NCI-H446 (cell line): ENCODE data around the gene COL27A1.

Experiments used
- DNase-seq, 2 experiments: peaks; one replicate each; lab custom pipeline; 2025; lab: John Stamatoyannopoulos, UW

The COL27A1 gene

DNA sequence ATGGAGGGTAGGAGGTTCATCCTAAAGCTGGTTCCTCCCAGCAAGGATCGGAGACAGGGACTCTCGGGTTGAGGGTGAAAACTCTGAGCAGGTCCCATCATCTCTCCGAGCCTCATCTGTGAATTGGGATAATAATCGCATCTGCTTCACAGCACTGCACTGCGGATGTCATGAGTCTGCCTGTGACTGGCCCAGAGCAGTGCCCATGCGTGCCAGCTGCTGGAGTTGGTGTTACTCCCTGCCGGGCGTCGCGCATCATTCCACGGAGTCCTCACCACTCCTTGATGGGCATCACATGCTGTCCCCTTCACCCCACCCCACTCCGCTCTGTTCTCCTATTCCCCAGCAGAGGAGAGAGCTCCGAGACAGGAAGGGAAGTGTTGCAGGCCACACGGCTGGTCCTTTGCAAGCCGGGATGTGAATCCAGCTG, 132.4 kb downstream of the COL27A1 start:
- DNase-seq: no peak

DNA sequence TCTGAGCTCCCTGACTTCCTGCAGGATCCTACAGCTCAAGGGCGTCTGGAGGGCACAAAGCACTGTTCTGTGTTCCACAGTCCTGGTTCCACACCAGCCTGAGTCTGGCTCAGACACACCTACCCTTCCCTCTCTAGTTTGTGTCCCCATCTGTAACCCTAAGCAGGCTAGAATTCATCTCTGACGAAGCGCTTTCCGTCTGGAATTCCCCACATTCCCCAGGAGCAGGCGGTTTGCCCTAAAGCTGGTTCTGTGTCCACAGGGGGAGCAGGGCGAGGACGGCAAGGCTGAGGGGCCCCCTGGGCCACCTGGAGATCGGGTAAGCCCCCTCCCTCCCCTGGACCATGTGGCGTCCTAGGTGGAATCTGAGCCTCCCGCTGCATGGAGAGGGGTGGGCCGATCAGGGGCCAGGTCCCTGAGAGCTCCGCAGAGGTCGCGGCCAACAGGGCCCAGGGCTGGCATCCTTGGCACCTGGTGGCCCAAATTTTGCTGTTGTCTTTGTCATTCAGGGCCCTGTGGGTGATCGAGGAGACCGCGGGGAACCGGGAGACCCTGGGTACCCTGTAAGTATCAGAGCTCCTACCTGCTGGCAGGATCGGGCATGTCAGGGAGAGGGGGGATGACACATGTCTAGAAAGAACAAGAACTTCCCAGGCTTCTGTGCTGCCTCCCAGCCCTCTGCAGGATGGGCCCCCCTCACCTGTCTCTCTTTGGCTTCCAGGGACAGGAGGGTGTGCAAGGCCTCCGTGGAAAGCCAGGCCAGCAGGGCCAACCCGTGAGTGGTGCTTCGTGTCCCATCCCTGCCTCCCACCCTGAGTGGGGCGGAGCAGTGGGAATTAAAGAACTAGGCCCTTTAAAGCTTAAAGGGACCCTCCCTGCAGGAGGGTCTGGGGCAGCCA, 133.1 kb downstream of the COL27A1 start:
- DNase-seq: no peak

DNA sequence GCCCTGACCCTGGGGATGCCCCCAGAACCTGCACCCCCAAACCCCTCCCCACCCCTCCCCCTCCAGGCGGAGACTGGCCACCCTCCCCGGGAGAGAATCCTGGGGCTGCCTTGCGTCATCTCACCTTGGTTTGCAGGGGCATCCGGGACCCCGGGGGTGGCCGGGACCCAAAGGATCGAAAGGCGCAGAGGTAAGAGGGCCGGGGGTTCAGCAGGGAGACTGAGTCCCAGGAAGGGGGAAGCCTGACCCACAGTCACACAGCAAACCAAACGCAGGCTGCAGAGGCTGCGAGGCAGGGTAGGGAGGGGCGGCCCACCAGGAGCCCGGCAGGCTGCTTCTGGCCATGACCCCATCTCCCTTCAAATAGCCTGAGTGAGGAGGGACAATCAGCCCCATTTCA, 133.8 kb downstream of the COL27A1 start:
- DNase-seq: no peak

DNA sequence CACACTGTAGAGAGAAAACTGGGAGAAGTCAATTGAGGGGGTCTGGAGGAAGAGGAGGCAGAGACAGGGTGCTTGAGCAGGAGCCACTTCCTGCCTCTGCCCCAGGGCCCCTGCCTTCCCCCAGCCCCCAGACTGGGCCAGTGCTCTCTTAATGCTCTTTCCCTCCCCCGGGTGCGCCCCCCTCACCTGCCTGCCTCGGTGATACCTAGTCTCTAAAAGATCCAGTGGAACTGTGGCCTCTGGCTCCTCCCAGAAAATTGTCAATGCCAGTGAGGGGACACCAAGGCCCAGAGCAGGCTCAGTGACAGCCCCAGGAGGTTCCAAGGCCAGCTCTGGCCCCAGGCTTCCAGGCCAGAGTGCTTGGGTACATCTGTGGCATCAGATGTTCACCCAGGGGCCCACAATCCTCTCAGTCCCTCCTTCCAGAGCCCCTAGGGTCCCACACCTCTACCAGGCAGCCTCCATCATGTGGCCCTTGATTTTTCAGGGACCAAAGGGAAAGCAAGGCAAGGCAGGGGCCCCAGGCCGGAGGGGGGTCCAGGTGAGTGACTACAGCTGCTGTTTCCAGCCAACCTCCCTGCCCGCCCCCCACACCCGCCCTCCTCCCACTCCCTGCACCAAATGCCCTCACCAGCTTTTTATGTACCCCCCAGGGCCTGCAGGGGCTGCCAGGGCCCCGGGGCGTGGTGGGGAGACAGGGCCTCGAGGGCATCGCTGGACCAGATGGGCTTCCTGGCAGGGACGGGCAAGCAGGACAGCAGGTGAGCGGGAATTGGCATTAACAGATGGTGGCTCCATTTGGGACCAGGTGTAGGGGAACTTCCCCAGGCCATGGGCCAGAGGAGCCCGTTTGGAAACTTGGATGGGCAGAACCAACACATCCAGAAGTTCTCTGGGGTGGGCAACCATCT, 134.5 kb downstream of the COL27A1 start:
- DNase-seq: no peak

DNA sequence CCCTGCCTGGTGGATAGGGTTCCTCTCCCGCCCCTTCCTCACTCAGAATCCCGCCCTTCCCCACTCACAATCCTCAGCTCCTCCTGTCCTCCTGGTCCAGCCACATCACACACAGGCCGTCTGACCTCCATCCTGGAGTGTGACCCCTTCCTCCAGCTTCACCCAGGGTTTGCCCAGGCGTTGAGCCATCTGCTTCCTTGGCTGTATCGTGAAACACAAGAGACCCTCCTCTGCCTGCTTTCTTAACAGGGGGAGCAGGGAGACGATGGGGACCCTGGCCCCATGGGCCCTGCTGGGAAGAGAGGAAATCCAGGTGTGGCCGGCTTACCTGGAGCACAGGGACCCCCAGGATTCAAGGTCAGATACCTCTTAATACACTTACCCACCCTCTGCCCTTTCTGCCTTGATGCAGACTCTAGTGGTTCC, 135.2 kb downstream of the COL27A1 start:
- no peak for DNase-seq

DNA sequence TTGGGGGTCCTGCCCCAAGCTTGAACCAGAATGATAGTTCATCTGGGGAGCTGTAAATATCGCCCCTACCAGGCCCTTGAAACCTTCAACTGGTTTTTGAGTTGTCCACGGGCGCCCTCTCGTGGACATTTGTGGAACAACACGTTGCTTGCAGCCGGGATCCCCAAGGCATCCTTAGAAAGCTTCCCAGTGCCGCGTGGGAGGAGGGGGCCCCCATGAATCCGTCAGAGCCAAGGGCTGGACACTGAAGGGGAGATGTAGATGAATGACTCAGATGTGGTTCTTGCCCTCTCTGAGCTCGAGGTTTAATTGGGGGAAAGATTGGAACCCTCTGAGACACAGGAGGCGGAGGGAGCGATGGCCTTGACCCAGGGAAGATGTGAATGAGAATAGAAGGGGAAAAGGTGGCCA, 135.7 kb downstream of the COL27A1 start:
- DNase-seq: peak; percentile 10 to 44

DNA sequence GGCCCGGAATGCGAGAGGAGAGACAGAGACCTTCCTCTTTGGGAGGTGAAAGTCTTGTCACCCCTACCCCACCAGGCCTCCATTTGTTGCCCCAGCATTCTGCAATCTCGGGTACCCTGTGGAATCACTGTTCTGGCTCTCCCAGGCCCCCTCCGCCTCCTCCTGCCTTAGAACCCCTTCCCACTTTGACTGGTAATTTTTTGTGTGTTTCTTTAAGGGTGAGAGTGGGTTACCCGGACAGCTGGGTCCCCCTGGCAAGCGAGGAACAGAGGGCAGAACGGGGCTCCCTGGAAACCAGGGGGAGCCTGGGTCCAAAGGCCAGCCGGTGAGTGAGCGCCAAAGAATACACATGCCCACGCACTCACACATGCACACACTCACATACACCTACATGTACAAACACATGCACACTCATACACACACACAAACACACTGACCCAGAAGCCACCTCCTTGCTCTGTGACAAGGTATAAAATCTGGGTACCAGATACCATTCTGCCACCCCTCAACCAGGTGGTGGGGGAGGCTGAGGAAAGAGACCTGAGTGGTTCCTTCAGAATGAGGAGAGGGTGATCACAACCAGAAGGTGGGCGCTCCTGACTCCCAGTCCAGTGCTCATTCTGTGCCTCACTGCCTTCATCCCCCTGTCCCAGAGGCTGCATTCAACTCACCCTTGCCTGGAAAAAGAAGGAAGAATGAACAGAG, 136.7 kb downstream of the COL27A1 start:
- DNase-seq: no peak

DNA sequence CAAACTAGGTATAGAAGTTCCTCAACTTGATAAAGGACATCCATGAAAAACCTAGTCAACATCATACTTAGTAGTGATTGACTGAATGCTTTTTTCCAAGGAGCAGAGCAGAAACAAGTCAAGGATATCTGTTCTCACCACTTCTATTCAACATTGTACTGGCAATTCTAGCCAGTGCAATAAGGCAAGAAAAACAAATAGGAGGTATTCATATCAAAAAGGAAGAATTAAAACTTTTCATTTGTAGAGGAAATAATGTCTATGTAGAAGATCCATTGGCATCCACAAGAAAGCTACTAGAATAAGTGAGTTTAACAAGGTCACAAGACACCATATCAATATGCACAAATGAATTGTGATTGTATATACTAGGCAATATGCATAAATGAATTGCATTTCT, 139.3 kb downstream of the COL27A1 start:
- no peak for DNase-seq

DNA sequence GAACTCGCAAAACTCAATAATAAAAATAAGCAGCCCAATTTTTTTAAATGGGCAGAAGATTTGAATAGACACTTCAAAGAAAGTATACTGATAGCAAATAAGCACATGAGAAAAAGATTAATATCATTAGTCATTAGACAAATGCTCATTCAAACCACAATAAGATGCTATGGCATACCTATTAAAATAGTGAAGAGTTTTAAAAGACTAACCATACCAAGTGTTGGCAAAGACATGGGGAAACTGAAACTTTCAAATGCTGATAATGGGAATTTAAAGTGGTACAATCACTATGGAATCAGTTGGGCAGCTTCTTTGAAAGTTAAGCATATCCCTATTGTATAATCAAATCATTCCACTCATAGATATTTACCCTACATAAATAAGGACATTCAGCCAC, 141.0 kb downstream of the COL27A1 start:
- no peak for DNase-seq

DNA sequence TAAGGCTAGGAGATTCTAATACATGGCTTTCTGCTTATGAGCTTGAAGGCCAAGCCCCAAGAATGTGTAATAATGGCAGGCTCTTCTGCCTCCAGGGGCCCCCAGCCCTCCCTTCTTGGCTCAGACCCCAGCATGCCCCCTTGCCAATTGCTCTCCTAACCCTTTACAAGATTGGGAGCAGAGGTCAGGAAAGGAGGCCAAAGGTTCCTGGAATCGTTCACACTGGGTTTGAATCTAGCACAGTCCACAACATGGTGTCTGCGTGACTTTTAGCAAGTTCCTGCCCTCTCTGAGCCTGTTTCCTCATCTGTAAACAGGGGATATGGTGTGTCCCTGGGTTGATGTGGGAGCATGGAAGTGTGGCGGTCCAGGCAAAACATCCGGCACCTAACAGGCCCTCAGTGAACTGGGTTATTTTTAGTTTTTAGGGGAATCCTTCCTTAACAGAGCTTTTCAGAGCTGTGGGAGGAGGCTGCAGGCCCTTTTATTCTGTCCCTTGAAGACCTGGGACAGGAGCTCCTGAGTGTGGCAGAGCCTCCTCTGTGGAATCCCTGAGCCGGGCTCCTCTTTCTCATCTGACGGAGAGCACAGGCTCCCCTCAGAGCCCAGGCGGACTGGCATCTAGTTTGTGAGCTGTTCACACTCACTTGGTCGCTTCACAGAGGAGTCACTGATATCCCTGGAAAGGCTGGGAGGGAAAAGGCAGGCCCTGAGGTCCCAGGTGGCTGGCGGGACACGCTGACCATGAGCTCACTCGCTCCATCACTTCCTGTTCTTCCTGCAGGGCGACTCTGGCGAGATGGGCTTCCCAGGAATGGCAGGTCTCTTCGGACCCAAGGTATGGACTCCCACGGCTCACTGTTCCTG, 144.2 kb downstream of the COL27A1 start:
- DNase-seq: no peak

DNA sequence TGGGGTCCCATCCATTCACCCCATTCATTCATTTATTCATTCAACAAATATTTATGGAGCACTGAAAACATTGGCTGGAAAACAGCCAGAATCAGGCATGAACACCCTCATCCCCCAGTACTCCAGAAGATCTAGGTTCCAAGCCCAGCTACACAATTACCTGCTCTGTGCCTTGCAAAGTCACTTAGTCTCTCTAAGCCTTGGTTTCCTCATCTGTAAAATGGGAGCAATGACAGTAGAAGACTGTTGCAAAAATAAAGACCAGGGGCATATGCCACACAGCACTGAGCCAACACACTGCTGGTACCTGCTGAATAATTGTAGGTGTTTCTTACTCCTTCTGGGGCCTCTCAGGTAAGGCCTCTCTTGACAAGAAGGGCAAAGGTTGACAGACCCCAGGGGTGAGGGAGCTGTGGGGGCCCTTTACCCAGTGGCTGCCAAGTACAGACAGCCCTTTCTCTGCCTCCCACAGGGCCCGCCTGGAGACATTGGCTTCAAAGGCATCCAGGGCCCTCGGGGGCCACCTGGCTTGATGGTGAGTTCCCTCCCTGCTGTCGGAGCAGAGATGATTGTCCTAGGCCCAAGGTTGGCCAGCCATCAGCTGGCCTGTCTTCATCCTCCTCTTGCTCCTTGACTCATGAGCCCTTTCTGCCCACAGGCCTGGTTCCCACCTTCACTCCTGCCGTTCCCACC, 145.0 kb downstream of the COL27A1 start:
- DNase-seq: no peak

DNA sequence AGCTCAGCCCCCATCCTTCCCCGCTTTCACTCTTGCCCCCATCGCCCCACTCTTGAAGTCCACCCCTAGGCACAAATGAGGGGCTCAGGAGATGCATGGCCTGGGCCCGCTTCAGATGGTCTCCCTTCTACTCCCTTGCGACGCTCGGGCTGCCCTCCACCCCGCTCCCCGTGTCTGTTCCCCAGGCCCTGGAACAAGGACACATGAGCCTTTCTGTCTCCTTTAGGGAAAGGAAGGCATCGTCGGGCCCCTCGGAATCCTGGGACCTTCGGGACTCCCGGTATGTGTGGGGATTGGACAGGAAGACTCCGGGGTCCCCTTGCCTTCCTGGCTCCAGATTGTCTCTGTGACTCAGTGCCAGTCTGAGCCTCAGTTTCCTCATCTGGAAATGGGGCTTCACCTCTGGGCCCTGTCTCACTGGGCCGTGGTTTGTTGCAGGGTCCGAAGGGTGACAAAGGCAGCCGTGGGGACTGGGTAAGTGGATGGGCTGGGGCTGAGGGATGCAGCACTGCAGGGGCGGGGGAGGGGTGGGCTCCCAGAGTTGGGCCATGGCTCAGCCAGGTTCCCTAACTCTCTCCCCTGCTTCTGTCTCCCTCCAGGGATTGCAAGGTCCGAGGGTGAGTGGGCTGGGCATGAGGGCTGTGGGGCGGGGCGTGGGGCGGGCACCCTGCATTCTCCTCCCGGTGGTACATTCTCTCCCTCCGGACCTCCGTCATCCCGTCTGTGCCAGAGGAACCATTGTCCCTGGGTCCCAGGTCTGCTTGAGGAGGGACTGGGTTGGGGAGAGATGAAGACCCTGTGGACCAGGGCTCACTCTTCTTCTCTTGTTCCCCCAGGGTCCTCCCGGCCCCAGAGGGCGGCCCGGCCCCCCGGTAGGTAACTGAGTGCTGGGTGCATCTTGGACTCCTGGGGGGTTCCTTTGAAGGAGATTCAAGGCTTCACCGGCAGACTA, 145.8 kb downstream of the COL27A1 start:
- no peak for DNase-seq

DNA sequence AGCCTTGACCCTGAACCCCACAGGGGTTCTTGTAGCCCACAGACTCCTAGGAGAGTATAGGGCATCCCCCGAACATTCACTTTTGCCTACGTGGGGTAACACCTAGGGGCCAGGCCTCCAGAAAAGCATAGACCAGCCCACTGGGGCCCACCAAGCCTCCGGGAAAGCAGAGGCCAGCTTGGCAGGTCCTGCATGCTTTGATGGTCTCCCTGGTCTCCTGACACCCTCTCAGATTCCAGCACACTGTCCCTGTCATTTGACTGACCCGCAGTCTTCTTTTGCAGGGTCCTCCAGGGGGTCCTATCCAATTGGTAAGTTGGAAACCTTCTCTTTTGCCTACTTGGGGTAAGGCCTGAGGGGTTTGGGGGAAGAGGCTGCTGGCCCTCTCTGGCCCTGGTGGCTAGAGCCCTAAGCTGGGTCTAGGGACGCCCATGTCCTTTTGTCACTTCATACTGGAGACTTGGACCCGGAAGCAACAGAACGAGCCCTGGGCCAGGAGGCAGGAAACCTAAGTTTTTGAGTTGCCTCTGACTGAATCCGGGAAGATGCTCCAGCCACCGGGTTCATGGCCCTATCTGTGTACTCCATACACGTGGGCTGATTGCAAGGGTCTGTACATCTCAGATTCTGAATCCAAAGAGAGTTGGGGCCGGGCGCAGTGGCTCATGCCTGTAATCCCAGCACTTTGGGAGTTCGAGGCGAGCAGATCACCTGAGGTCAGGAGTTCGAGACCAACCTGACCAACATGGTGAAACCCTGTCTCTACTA, 146.6 kb downstream of the COL27A1 start:
- no peak for DNase-seq

DNA sequence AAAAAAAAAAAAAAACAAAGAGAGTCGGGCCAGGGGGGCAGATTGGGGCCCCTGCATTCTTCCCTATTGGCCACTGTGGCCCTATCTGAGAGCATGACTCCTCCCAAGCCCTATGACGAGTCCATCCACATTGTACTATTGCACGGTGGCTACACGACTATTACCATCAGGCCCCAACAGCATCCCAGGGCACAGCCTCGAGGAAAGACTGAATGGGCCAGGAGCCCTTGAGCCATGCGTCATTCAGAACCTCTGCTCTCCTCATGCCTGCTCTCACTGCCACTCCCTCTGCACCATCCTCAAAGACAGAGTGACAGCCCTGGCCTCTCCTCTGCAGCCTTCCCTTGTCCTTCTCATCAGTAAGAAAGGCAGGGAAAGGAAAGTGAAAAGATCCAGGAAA, 147.4 kb downstream of the COL27A1 start:
- DNase-seq: no peak

DNA sequence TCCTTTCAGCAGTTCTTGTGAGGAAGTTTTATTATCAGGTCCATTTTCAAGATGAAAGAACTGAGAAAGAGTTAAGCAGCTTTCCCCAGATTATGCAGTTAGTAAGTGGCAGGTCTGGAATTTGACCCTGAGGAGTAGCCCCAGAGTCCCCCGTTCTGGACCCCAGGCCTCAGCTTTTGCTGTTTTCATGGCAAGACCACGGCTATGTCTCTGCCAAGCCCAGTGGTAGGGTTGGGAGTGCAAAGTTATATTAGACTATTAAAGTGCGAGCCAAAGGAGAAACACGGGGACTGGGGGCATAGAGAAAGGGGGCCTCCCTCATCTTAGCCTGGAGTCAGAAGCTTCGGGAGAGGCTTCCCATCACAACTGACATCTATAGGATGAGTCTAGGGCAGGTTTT, 148.2 kb downstream of the COL27A1 start:
- DNase-seq: no peak

DNA sequence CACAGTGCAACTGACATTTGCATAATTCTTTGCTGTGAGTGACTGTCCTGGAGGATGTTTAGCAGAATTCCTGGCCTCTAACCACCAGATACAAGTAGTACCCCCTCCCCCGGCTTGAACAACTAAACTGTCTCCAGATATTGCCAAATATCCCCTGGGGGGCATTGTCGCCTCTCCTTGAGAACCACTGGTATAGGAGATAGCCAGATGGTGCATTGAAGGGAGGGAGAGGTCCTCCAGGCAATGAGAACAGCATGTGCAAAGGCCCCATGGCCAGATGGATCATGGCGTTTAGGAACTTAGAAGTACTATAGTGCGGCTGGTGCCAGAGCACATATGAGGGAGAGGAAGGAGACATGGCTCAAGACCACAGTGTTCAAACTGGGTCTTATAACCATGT, 148.6 kb downstream of the COL27A1 start:
- DNase-seq: peak in 1 of 2 experiments; percentile 17

DNA sequence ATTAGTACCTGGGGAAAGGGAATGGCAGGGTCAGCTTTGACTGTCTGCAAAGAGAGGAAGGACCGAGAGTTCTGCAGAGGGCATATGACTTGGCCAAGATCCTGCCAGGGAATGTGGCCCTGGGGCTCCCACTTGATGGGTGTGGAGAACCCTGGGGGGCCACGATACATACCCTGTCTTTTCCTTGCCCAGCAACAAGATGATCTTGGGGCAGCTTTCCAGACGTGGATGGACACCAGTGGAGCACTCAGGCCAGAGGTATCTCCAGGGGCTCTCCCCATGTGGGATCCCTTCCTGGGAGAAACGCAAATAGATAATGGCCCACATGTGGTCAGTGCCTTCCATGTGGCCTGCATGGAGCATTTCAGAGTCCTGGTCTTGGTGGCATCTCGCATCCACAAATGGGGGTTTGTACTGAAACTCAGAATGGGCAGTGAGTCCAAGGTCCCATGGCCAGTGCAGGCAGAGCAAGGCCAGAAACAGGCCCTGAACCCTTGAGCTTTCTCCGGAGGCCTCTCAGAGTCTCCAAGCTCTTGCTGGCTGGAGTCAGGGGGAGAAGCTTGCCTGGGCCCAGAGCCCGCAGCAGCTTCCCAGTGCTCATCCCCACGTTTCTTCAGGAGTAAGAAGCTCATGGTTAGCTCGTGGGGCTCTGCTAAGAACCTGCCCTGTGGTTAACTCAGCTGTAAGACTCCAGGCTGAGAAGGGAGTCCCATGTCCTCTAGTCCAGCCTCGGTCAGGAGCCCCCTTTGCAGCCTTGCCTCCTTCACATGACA, 149.3 kb downstream of the COL27A1 start:
- no peak for DNase-seq

DNA sequence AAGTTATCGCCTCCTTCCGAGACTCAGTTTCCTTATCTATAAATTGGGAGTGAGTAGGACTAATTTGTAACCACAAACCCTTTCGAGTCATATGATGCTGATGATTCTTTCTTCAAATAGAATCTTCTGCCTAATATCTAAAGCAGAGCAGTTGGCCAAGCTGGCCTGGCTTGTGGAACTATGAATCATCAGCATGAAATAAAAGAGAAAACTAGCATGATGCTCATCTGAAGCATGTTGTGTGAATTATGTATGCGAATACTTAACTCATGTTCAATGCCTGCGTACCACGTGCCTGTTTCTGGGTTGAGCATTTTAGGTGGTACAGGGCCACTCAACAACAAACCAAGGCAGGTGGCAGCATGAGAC, 152.5 kb downstream of the COL27A1 start:
- peak in 1 of 2 experiments; percentile 9 for DNase-seq
